Right lobe of liver (tissue), 4 donors: Measurements from ENCODE around the gene PTGES2.
A peak's percentile ranks its signal among the peaks of the same experiment; 100 is the strongest.

ENCODE experiments used
- CTCF ChIP-seq, 4 donors: fragments of 200-600 bp in 3 of 4; fragments of 450-650 bp in 1 of 4; IDR thresholded peaks; one replicate each; pipeline versions ENCODE4 v1.5.1 to v1.8.0; 2016 to 2022; ENCODE audit warnings: antibody characterized with exemption in 4 of 4, mild to moderate bottlenecking in 2 of 4
- POLR2A ChIP-seq: fragments of 450-650 bp; IDR thresholded peaks from one replicate; pipeline ENCODE4 v1.6.1; 2017; ENCODE audit warnings: antibody characterized with exemption, mild to moderate bottlenecking
- donor health status: DM: no; HTN: no; CAD: no.
- donor health status: DM: no; HTN: no; CAD: no.
- donor health status: DM: no; HTN: yes; CAD: no.

DNA sequence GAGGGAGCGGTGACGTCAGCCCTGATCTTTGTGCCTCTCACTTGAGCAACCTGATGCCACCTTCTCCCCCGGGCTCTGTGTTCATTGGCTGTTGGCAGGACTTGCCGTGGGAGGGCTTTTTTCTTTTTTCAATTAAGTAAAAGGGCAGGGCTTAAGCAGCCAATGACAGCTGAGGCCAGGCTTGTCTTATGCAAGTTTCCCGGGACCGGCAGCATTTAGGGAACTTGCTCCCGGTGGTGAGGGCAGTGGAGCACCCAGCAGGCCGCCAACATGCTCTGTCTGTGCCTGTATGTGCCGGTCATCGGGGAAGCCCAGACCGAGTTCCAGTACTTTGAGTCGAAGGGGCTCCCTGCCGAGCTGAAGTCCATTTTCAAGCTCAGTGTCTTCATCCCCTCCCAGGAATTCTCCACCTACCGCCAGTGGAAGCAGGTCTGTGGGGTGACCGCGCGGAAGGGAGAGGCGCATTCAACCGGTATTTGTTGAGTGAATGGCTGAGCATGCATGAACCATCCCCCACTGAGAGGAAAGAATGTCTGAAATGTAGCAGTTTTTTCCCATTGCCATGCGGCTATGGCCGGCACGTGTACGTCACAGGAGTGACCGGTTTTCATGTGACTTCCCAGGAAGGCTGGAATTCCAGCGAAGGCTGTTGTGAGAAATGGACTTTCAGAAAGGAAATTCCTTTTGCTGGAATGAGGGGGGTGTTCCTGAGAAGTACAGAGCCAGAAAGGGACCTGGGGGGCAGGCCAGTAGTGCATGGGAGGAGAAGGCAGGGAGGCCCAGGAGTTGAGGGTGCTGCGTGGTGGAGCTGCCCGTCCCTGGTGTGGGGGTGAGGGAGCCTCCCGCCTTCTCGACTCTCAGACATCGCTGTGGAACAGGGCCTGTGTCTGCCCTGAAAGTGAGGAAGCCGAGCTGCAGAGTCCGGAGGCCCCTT is 29.0 kb downstream of the PTGES2 start:
- TF ChIP-seq CTCF (IDR thresholded peaks at IDR 0.05) = no peak
- peak; percentile 100 for TF ChIP-seq POLR2A
